Measurements from ENCODE around the gene PKD1.
"Not testable (repeated sequence)": the region's sequence is repeated elsewhere in the genome, so short reads cannot be mapped to it uniquely, and the experiment has no call there.

Gene PKD1

DNA sequence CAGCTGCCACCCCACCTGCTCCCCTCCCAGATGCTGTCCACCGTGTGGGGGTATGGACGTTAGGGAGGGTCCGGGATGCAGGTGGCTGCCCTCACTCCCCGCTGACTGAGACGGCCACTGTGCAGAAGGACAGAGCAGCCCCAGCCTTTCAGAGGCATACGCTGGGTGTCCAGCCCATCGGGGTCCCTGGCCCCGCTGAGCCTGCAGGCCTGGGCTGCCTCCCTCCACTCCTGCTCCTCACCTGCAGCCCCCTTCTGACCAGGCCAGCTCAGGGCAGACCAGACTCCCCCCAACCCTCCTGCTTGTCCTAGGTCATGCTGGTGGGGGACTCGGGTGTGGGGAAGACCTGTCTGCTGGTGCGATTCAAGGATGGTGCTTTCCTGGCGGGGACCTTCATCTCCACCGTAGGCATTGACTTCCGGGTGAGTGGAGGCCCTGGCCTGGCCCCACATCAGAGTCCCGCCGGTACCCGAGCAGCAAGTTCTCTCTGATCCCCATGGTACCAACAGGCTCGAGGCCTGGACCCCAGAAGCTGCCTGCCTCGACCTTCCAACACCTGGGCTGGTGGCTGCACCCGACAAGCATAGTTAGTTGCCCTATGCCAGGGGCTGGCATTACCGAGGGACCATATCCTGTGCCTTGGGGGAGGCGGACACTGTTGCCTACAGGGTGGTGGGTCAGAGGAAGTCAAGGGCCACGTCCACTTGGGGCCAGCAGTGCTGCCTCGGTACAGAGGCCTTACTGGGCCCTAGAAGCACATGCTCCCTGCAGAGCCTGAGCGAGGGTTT lies 14.1 kb upstream of the PKD1 start:
- DNase-seq: no peak

GRCh38 chr16:2148714-2149629 lies 13.3 kb upstream of the PKD1 start:
- DNase-seq: no peak

- DNase-seq: peak; percentile 93
Observed at GRCh38 chr16:2147981-2148671, 12.4 kb upstream of the PKD1 start, which contains the start of gene RAB26. RAB26 (plus strand) TSS chr16:2148625; CDS start chr16:2148784, 159 bp downstream.

DNA sequence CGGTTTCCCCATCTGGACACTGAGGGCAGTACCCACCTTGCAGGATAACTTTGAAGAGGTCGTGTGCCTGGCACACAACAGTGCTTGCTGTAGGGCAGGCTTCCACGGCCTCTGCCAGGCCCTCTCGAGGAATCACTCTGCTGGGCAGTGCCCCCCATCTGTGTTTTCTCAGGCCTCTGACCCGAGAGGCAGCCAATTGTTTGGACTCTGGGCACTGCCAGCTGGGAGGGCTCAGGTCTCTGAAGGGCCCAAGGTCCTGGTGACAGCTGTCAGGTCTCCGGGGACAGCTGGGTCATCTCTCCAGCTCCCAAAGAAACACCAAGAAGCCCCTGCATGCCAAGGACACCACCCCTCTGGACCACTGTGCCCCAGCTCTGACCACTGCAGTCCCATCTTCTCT lies 11.7 kb upstream of the PKD1 start:
- no peak for DNase-seq

- no peak for DNase-seq
Observed at GRCh38 chr16:2145843-2146242, 10.1 kb upstream of the PKD1 start.

DNA sequence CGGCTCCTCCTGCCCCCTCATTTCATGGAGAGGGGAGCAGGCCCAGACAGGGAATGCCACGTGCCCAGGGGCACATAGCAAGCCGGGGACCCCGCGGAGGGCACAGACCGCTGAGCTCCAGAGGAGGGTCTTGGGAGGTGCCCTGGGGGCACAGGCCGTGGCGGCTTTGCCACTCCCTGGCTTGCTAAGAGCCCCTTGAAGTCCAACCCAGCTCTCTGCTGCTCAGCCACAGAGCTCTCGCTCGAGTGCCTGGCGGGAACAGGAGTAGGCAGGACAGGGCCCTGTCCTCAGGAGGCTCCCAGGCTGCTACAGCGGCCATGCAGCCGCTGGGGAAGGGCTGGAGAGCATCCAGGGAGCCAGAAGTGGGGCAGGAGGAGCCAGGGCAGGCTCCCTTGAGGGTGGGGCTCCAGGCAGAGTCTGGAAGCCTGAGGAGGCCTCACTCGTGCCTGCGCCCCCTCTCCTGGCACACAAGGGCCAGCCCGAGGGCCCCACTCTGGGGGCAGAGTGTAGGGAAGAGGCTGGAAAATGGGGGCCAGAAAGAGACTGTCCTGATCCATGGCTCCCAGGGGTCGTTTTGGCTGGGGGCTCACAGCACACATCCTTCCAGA lies 8.3 kb upstream of the PKD1 start:
- DNase-seq: no peak

GRCh38 chr16:2142942-2143877 lies 7.5 kb upstream of the PKD1 start:
- no peak for DNase-seq

- not testable (repeated sequence) for DNase-seq
Observed at GRCh38 chr16:2135071-2135470, 627 bp downstream of the PKD1 start.

- not testable (repeated sequence) for DNase-seq
Observed at GRCh38 chr16:2133797-2134196, 1.9 kb downstream of the PKD1 start.

- DNase-seq: not testable (repeated sequence)
Observed at GRCh38 chr16:2129890-2130447, 5.7 kb downstream of the PKD1 start.

DNA sequence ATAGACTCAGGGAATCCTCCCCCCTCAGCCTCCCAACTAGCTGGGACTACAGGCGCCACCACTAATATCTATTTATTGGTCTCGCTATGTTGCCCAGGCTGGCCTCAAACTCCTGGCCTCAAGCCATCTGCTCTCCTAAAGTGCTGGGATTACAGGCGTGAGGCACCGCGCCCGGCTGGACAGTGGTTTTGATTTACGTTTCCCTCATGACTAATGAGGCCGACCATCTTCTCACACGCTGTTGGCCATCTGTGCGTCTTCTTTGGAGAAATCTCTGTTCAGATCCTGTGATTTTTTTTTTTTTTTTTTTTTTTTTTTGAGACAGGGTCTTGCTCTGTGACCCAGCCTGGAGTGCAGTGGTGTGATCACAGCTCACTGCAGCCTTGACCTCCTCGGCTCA lies 6.4 kb downstream of the PKD1 start:
- DNase-seq: not testable (repeated sequence)

- DNase-seq: peak; percentile 18
Observed at GRCh38 chr16:2127630-2128280, 7.9 kb downstream of the PKD1 start.

DNA sequence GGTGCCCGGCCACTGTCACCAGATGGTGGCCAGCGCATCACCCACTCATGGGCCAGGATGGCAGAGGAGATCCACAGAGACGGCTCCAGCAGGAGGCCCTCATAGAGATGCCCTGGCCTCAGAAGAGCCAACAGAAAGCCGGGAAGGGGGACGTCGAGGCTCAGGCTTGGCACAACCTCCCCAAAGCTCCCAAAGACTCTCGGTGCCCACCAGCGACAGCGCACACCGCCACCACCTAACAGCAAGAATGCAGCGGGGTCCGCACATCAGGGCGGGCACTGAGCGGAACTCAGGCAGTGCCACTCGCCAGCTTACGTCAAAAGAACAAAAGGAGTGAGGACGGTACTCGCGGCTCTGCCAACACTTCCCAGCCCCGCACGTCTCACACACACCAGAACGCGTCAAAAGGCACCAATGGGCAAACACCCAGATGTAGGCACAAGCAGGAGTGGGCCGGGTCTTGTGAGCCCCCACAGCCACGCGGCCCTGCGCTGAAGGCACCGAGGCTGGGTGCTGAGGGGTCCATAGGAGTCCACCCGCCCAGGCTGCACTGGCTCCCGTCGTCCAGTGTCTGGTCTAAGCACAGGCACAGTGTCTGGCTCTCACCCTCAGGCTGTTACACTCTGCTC lies 8.7 kb downstream of the PKD1 start:
- DNase-seq: not testable (repeated sequence)

GRCh38 chr16:2126161-2126743 lies 9.4 kb downstream of the PKD1 start:
- not testable (repeated sequence) for DNase-seq

- not testable (repeated sequence) for DNase-seq
Observed at GRCh38 chr16:2125609-2126008, 10.1 kb downstream of the PKD1 start.

GRCh38 chr16:2124694-2125444 lies 10.8 kb downstream of the PKD1 start:
- DNase-seq: not testable (repeated sequence)

- not testable (repeated sequence) for DNase-seq
Observed at GRCh38 chr16:2124377-2124693, 11.4 kb downstream of the PKD1 start.

DNA sequence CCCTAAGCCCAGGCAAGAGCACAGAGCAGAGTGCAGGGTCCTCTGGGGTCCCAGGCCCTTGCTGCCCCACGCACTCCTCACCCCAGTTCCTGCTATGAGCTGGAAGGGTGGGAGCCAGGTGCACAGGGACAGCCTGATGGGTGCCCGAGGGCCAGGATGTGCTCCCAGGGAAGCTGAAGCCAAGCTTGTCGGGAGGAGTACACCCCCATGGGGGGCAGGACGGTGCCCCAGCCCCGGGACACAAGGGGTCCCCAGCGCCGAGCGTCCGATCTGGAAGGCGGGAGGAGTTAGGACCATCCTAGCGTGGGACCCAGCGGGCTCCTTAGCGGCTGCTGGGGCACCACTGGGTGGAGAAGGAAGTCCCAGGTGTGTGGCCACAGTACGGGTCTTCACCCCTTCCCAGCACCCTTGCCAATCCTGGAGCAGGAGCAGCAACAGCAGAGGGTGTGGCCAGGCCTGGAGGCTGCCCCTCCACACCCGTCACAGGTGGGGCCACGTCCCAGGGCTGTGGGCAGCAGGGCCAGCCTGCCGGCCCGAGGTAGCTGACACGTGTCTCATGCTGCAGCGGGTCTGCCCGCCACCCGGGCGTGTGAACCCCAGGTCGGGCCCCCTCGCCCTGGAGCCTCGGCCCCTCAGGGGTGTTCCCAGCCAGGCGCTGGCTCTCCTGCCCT lies 11.9 kb downstream of the PKD1 start:
- not testable (repeated sequence) for DNase-seq
